IMR-90 (cell line): ENCODE measurements around the gene MRPL9. TPM values are rescaled to one million over a fixed set of nuclear protein-coding genes. Genes with fewer than 3 reads are reported as not detected.

Source experiments
- ATAC-seq: fragments of 200-7000 bp; cut with Tn5 transposase; 2 replicates; pipeline ENCODE4 v1.9.1; 2020; ENCODE audit warnings: low read depth, mild to moderate bottlenecking, moderate library complexity
- BruUV-seq: library from RNA; stranded (reverse); fragments of 400-500 nt; replicated peaks from 2 replicates; lab custom pipeline; 2021; lab: Mats Ljungman, UMichigan
- CTCF ChIA-PET: fragments of 300-600 bp; formaldehyde crosslinking; extraction: SDS; loops from one replicate; lab custom pipeline; 2021; ENCODE audit warnings: antibody characterized with exemption; lab: Yijun Ruan, JAX
- POLR2A ChIA-PET: fragments of 300-600 bp; sonication (Branson Sonifier 250); formaldehyde crosslinking; loops from one replicate; lab custom pipeline; 2022; ENCODE audit warnings: antibody characterized with exemption; ENCODE audit not compliant: unreplicated experiment; lab: Charles Lee
- DNase-seq: peaks from one replicate; pipeline ENCODE4 v3.0.0; 2013
- H2AFZ ChIP-seq: replicated peaks from 2 replicates; pipeline ENCODE3; 2013; ENCODE audit warnings: low read length, mild to moderate bottlenecking; ENCODE audit not compliant: poor library complexity
- H2AK5ac ChIP-seq: 2 replicates; pipeline ENCODE4 v1.6.1; 2013; ENCODE audit warnings: low read depth, low read length, inconsistent platforms
- H2AK9ac ChIP-seq: replicated peaks from 2 replicates; pipeline ENCODE3; 2013; ENCODE audit warnings: mild to moderate bottlenecking, low read depth, low read length, moderate library complexity; ENCODE audit not compliant: poor library complexity
- H2BK120ac ChIP-seq: 2 replicates; pipeline ENCODE4 v1.6.1; 2013; ENCODE audit warnings: low read depth, low read length, inconsistent platforms
- H2BK15ac ChIP-seq: 3 replicates; pipeline ENCODE4 v1.6.1; 2013; ENCODE audit warnings: low read depth, low read length, inconsistent platforms
- H2BK20ac ChIP-seq: 2 replicates; pipeline ENCODE4 v1.6.1; 2013; ENCODE audit warnings: low read depth, mild to moderate bottlenecking, inconsistent platforms, low read length, moderate library complexity
- H2BK5ac ChIP-seq: 2 replicates; pipeline ENCODE4 v1.6.1; 2013; ENCODE audit warnings: mild to moderate bottlenecking, low read depth, low read length, inconsistent platforms; ENCODE audit not compliant: poor library complexity, severe bottlenecking
- H3K14ac ChIP-seq: replicated peaks from 2 replicates; pipeline ENCODE4 v1.6.1; 2013; ENCODE audit warnings: low read depth, low read length, inconsistent platforms
- H3K18ac ChIP-seq: 2 replicates; pipeline ENCODE4 v1.6.1; 2013; ENCODE audit warnings: low read depth, low read length, control low read depth
- H3K23ac ChIP-seq: 2 replicates; pipeline ENCODE4 v1.6.1; 2013; ENCODE audit warnings: low read depth, low read length, inconsistent platforms
- H3K27ac ChIP-seq: 2 replicates; pipeline ENCODE4 v1.5.1; 2013; ENCODE audit warnings: mild to moderate bottlenecking, control low read depth, low read length; ENCODE audit not compliant: insufficient read depth
- H3K27me3 ChIP-seq: 2 replicates; pipeline ENCODE4 v1.6.1; 2013; ENCODE audit warnings: low read length; ENCODE audit not compliant: control insufficient read depth, insufficient read depth
- H3K36me3 ChIP-seq: 2 replicates; pipeline ENCODE4 v1.6.1; 2013; ENCODE audit warnings: low read length, mixed read lengths; ENCODE audit not compliant: control insufficient read depth, insufficient read depth
- H3K4ac ChIP-seq: 2 replicates; pipeline ENCODE4 v1.6.1; 2013; ENCODE audit warnings: low read depth, low read length, inconsistent platforms
- H3K4me1 ChIP-seq: 2 replicates; pipeline ENCODE4 v1.6.1; 2013; ENCODE audit warnings: low read length, mixed read lengths; ENCODE audit not compliant: control insufficient read depth, insufficient read depth
- H3K4me2 ChIP-seq: 2 replicates; pipeline ENCODE4 v1.6.1; 2013; ENCODE audit warnings: low read depth, mild to moderate bottlenecking, control low read depth, low read length, moderate library complexity
- H3K4me3 ChIP-seq: 2 replicates; pipeline ENCODE4 v1.5.1; 2013; ENCODE audit warnings: low read depth, mild to moderate bottlenecking, control low read depth, low read length, moderate library complexity; ENCODE audit not compliant: insufficient read depth
- H3K56ac ChIP-seq: 2 replicates; pipeline ENCODE4 v1.6.1; 2013; ENCODE audit warnings: low read length, inconsistent platforms; ENCODE audit not compliant: insufficient read depth; ENCODE audit errors: extremely low read depth
- H3K79me1 ChIP-seq, 2 experiments: 2 replicates each; pipeline ENCODE4 v1.6.1; 2013; ENCODE audit warnings: low read length in 2 of 2, inconsistent platforms in 1 of 2, low read depth in 1 of 2
- H3K9ac ChIP-seq: 2 replicates; pipeline ENCODE4 v1.6.1; 2013; ENCODE audit warnings: low read depth, low read length, control low read depth
- H3K9me1 ChIP-seq: 2 replicates; pipeline ENCODE4 v1.6.1; 2013; ENCODE audit warnings: low read length, inconsistent platforms; ENCODE audit not compliant: insufficient read depth
- H3K9me3 ChIP-seq: 2 replicates; pipeline ENCODE4 v1.6.1; 2013; ENCODE audit warnings: low read length; ENCODE audit not compliant: control insufficient read depth, insufficient read depth
- H4K20me1 ChIP-seq: 2 replicates; pipeline ENCODE4 v1.6.1; 2013; ENCODE audit warnings: low read length, inconsistent platforms; ENCODE audit not compliant: insufficient read depth
- H4K5ac ChIP-seq: 2 replicates; pipeline ENCODE4 v1.6.1; 2013; ENCODE audit warnings: mild to moderate bottlenecking, low read depth, low read length, control low read depth
- H4K8ac ChIP-seq, 2 experiments: 2 replicates each; pipeline ENCODE4 v1.6.1; 2013; ENCODE audit warnings: low read depth in 2 of 2, low read length in 2 of 2, control low read depth in 1 of 2, inconsistent platforms in 1 of 2
- H4K91ac ChIP-seq: 2 replicates; pipeline ENCODE4 v1.6.1; 2013; ENCODE audit warnings: low read depth, low read length, inconsistent platforms; ENCODE audit not compliant: insufficient read depth
- BHLHE40 ChIP-seq: fragments of 150-350 bp; IDR thresholded peaks from 2 replicates; pipeline ENCODE4 v1.6.1; 2016; ENCODE audit warnings: mild to moderate bottlenecking, low read depth, low read length
- CEBPB ChIP-seq: IDR thresholded peaks from 2 replicates; pipeline ENCODE4 v1.6.1; 2012; ENCODE audit warnings: low read depth, low read length, improper control_type of control experiment
- CHD1 ChIP-seq: IDR thresholded peaks from 2 replicates; pipeline ENCODE4 v1.6.1; 2012; ENCODE audit warnings: low read depth, low read length, improper control_type of control experiment
- CTCF ChIP-seq: conservative IDR thresholded peaks from 2 replicates; pipeline ENCODE4 v1.5.1; 2012; ENCODE audit warnings: mild to moderate bottlenecking, low read depth, low read length, improper control_type of control experiment
- ELK1 ChIP-seq: fragments of 150-350 bp; IDR thresholded peaks from 2 replicates; pipeline ENCODE4 v1.6.1; 2016; ENCODE audit warnings: low read depth, mild to moderate bottlenecking, low read length, moderate library complexity, borderline replicate concordance
- FOS ChIP-seq: fragments of 150-350 bp; IDR thresholded peaks from 2 replicates; pipeline ENCODE4 v1.6.1; 2016; ENCODE audit warnings: low read depth, low read length
- MAFK ChIP-seq: IDR thresholded peaks from 2 replicates; pipeline ENCODE4 v1.6.1; 2012; ENCODE audit warnings: low read depth, low read length, improper control_type of control experiment
- MAZ ChIP-seq: IDR thresholded peaks from 2 replicates; pipeline ENCODE4 v1.6.1; 2012; ENCODE audit warnings: low read depth, mild to moderate bottlenecking, low read length, improper control_type of control experiment, moderate library complexity, borderline replicate concordance
- MXI1 ChIP-seq: IDR thresholded peaks from 2 replicates; pipeline ENCODE4 v1.6.1; 2012; ENCODE audit warnings: low read depth, mild to moderate bottlenecking, low read length, moderate library complexity, borderline replicate concordance
- NFE2L2 ChIP-seq: fragments of 150-350 bp; IDR thresholded peaks from 2 replicates; pipeline ENCODE4 v1.6.1; 2016; ENCODE audit warnings: low read depth, mild to moderate bottlenecking, low read length
- POLR2A ChIP-seq: IDR thresholded peaks from 2 replicates; pipeline ENCODE4 v1.6.1; 2012; ENCODE audit warnings: mild to moderate bottlenecking, low read depth, low read length
- RCOR1 ChIP-seq: IDR thresholded peaks from 2 replicates; pipeline ENCODE4 v1.6.1; 2012; ENCODE audit warnings: mild to moderate bottlenecking, low read length, improper control_type of control experiment; ENCODE audit not compliant: insufficient replicate concordance
- RFX5 ChIP-seq: IDR thresholded peaks from 2 replicates; pipeline ENCODE4 v1.8.0; 2012; ENCODE audit warnings: low read depth, mild to moderate bottlenecking, low read length, moderate library complexity
- USF2 ChIP-seq: fragments of 150-350 bp; IDR thresholded peaks from 2 replicates; pipeline ENCODE4 v1.6.1; 2017; ENCODE audit warnings: mild to moderate bottlenecking, antibody characterized with exemption, low read length, low read depth
- WGBS, 2 experiments: methylation state at CpG; one replicate each; pipeline versions ENCODE4 v1.1.5 to v1.1.7; 2013; ENCODE audit warnings: missing lambda C conversion rate in 2 of 2; ENCODE audit not compliant: insufficient read length in 1 of 2; ENCODE audit errors: extremely low coverage in 2 of 2; 5-methylcytosine and 5-hydroxymethylcytosine counted together
- dilution Hi-C: fragments of 300-500 bp; cut with HindIII; formaldehyde crosslinking; loops from one replicate; pipeline ENCODE4 v1.14.3; 2018; ENCODE audit warnings: low sequenced_read_pairs; ENCODE audit not compliant: unreplicated experiment
- in situ Hi-C: fragments of 300-500 bp; cut with MboI; formaldehyde crosslinking; loops from 3 replicates; pipeline ENCODE4 v1.14.3; 2019; ENCODE audit warnings: low sequenced_read_pairs, inconsistent platforms, mixed read lengths
- intact Hi-C: fragments of 100-400 bp; cut with micrococcal nuclease; formaldehyde crosslinking; loops from 2 replicates; pipeline ENCODE4 v1.10.0; 2022
- polyA plus RNA-seq, 3 experiments: library from polyadenylated mRNA; depleted of rRNA; stranded (reverse); fragments of >200 nt; gene quantifications; 2 replicates each; pipeline ENCODE4 v1.2.3, GENCODE V29; 2012; ENCODE audit warnings: low replicate concordance in 1 of 3
- total RNA-seq: library from RNA; depleted of rRNA; stranded (reverse); fragments of >200 nt; gene quantifications from 2 replicates; pipeline ENCODE4 v1.2.3, GENCODE V29; 2012

Gene MRPL9
- total and polyA plus RNA-seq, 2 of the 4 experiments (the other 2 are of a cell fraction): 65.4 to 87.5 TPM

DNA sequence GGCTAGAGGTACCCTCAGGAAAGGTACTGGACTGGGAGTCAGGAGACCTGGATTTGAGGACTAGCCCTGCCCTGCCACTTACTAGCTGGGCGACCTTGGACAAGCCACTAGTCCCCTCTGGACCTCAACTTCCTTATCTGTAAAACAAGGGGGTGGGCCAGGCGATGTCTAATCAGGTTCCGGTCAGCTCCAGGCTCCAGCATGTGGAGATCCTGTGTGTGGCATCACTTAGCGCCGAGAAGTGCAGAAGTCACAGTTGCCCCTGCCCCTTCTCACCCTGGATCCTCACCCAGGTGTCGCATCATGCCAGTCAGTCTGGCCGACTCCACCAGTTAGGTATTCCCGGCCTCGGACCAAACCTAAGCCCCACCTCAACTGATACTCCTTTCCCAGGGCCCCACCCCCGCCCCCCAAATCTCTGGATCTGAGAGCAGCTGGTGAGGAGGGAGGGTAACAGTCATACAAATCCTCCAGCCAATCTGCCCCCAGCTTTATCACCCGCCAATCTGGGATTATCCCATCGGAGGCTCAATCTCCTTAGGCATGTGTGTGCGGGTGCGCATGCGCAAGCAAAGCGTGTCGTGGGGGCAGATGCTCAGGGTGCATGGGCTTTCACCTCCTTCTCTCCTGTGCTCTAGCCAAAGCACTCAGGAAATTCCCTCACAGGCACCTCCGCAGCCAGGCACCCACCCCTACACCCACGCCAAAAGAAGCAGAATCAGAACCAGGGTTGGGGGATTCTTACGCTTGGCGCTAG, 52.1 kb downstream of the MRPL9 start:
- CTCF ChIA-PET: interaction anchor here (0.6 kb wide), 2 partner anchors 100 to 295 kb away, joined by 3 to 4 read pairs; no protein-coding TSS in a partner anchor
- no peak overlapping the region for H2AK9ac ChIP-seq
- WGBS, 2 experiments: 79% methylated on average over 8 of the region's 21 CpGs; no CpG with 5 or more reads in 1 of the 2 experiments

More for the DNA sequence above, 52.1 kb downstream of the MRPL9 start:
- Histone ChIP-seq H3K4ac (no peak overlapping the region), H2AFZ (no peak overlapping the region), H3K27me3 (peaks cover 56% of the 10 kb centered on the region), H2BK15ac (no peak overlapping the region), H3K4me2 (no peak overlapping the region), H4K8ac (no peak overlapping the region), H4K91ac (no peak overlapping the region), H3K4me3 (no peak overlapping the region), H4K20me1 (no peaks in the 10 kb centered on the region; the same call in 1 of the 2 replicates), H2BK5ac (no peak overlapping the region), H2BK20ac (no peak overlapping the region), H3K23ac (no peak overlapping the region), H2AK5ac (no peak overlapping the region), H3K4me1 (no peaks in the 10 kb centered on the region), H3K9me1 (no peaks in the 10 kb centered on the region), H3K9ac (no peak overlapping the region), H3K9me3 (no peaks in the 10 kb centered on the region), H3K27ac (no peak overlapping the region), H4K5ac (no peak overlapping the region), H3K36me3 (no peaks in the 10 kb centered on the region), H2BK120ac (no peak overlapping the region), H3K18ac (no peak overlapping the region), H3K56ac (no peak overlapping the region), H3K14ac (no peak overlapping the region), H3K79me1 (no peaks in the 10 kb centered on the region)
- no TSS peak for BruUV-seq
- ATAC-seq (no peak), DNase-seq (no peak)
- POLR2A ChIA-PET: no interaction called here
- dilution Hi-C loops (no loop called here), intact Hi-C loops (no loop called here), in situ Hi-C loops (no loop called here)
- TF ChIP-seq POLR2A (no peak), CTCF (no peak), NFE2L2 (no peak), BHLHE40 (no peak), CHD1 (no peak), MAZ (no peak), FOS (no peak), MXI1 (no peak), RCOR1 (no peak), MAFK (no peak), CEBPB (no peak), ELK1 (no peak), USF2 (no peak), RFX5 (no peak)
